A673 (cell line): ENCODE results near the gene PKIB.
"Not testable (repeated sequence)": the region's sequence is repeated elsewhere in the genome, so short reads cannot be mapped to it uniquely, and the experiment has no call there.

Experiments used
- CTCF ChIP-seq: fragments of 300-800, 200-600 bp; sonication (generic); conservative IDR thresholded peaks from 2 replicates; pipeline ENCODE4 v1.5.1; 2017; ENCODE audit warnings: low read depth, mild to moderate bottlenecking, antibody characterized with exemption, low read length, moderate library complexity, mixed read lengths
- EZH2 ChIP-seq: fragments of 200-600 bp; sonication (generic); IDR thresholded peaks from 2 replicates; pipeline ENCODE4 v1.6.1; 2017; ENCODE audit warnings: borderline replicate concordance, low read depth, mild to moderate bottlenecking, mixed read lengths, antibody characterized with exemption, low read length; ENCODE audit not compliant: poor library complexity, severe bottlenecking

- not testable (repeated sequence) for TF ChIP-seq CTCF, EZH2
Observed at GRCh38 chr6:122748945-122749344, 138.7 kb downstream of the PKIB start.
